Measurements from ENCODE around the gene MMP25. TPM values are rescaled to one million over a fixed set of nuclear protein-coding genes. Genes with fewer than 3 reads are reported as not detected.

Gene MMP25
- total RNA-seq, 2 donors from 2014 or later: 4.2 TPM; not detected in 1

GRCh38 chr16:3007957-3008689 is 38.2 kb upstream of the MMP25 start:
- DNase-seq (ENCODE audit: low spot score) (no peak), ATAC-seq (ENCODE audit: insufficient number of reproducible peaks, low FRiP score, low read depth) (no peak)
- Histone ChIP-seq H3K4me1 (ENCODE audit: control insufficient read depth in 1 of 2, low read depth in 2 of 2) (peaks cover 0 to 2% of the 10 kb centered on the region in 2 donors), H3K27me3 (replicated peaks; ENCODE audit: insufficient read depth) (peaks cover 15% of the 10 kb centered on the region), H3K27ac (no peak overlapping the region), H3K36me3 (no peaks in the 10 kb centered on the region), H3K4me3 (peak overlapping the region; percentile 4), H3K9me3 (no peaks in the 10 kb centered on the region)
- TF ChIP-seq CTCF (IDR thresholded peaks at IDR 0.05): no peak

GRCh38 chr16:3008690-3009037 is 37.7 kb upstream of the MMP25 start:
- peaks cover 15% of the 10 kb centered on the region for H3K27me3 ChIP-seq (replicated peaks; ENCODE audit: insufficient read depth)
- H3K27ac ChIP-seq: no peak overlapping the region
- no peak overlapping the region for H3K4me3 ChIP-seq
- no peaks in the 10 kb centered on the region for H3K9me3 ChIP-seq
- DNase-seq (ENCODE audit: low spot score) (no peak), ATAC-seq (ENCODE audit: insufficient number of reproducible peaks, low FRiP score, low read depth) (no peak)
- no peak for TF ChIP-seq CTCF (IDR thresholded peaks at IDR 0.05)
- H3K4me1 ChIP-seq (ENCODE audit: control insufficient read depth in 1 of 2, low read depth in 2 of 2): peaks cover 0 to 2% of the 10 kb centered on the region in 2 donors
- H3K36me3 ChIP-seq: no peaks in the 10 kb centered on the region

GRCh38 chr16:3009568-3010390 is 36.6 kb upstream of the MMP25 start:
- ATAC-seq (ENCODE audit: insufficient number of reproducible peaks, low FRiP score, low read depth): no peak
- Histone ChIP-seq H3K27me3 (replicated peaks; ENCODE audit: insufficient read depth) (peaks cover 15% of the 10 kb centered on the region), H3K4me3 (no peak overlapping the region), H3K4me1 (ENCODE audit: control insufficient read depth in 1 of 2, low read depth in 2 of 2) (peaks cover 0 to 2% of the 10 kb centered on the region in 2 donors), H3K9me3 (no peaks in the 10 kb centered on the region), H3K36me3 (no peaks in the 10 kb centered on the region), H3K27ac (no peak overlapping the region)
- TF ChIP-seq CTCF (IDR thresholded peaks at IDR 0.05): no peak
- no peak for DNase-seq (ENCODE audit: low spot score)

- no peak for TF ChIP-seq CTCF (IDR thresholded peaks at IDR 0.05)
- Histone ChIP-seq H3K9me3 (no peaks in the 10 kb centered on the region), H3K27me3 (replicated peaks; ENCODE audit: insufficient read depth) (peaks cover 15% of the 10 kb centered on the region), H3K36me3 (no peaks in the 10 kb centered on the region), H3K27ac (no peak overlapping the region), H3K4me3 (no peak overlapping the region), H3K4me1 (ENCODE audit: control insufficient read depth in 1 of 2, low read depth in 2 of 2) (no peaks in the 10 kb centered on the region)
- no peak for ATAC-seq (ENCODE audit: insufficient number of reproducible peaks, low FRiP score, low read depth)
- DNase-seq (ENCODE audit: low spot score): no peak
These were observed 35.9 kb upstream of the MMP25 start for GRCh38 chr16:3010510-3010909.

- Histone ChIP-seq H3K36me3 (no peaks in the 10 kb centered on the region), H3K4me3 (no peak overlapping the region), H3K4me1 (ENCODE audit: control insufficient read depth in 1 of 2, low read depth in 2 of 2) (no peaks in the 10 kb centered on the region), H3K27ac (no peak overlapping the region), H3K27me3 (replicated peaks; ENCODE audit: insufficient read depth) (peaks cover 15% of the 10 kb centered on the region), H3K9me3 (no peaks in the 10 kb centered on the region)
- no peak for ATAC-seq (ENCODE audit: insufficient number of reproducible peaks, low FRiP score, low read depth)
- TF ChIP-seq CTCF (IDR thresholded peaks at IDR 0.05): no peak
- DNase-seq (ENCODE audit: low spot score): no peak
These were observed 34.1 kb upstream of the MMP25 start for GRCh38 chr16:3012246-3012645.

All from thoracic aorta (tissue), 2 donors.